ENCODE data around the gene DISP2.

The DISP2 gene

GRCh38 chr15:40357723-40358470, at the start of gene DISP2:
Gene DISP2, plus strand, starts transcription at chr15:40358219. Its CDS starts 103 bp downstream, at chr15:40358322.
- peak; percentile 81 to 87 for DNase-seq

- no peak for DNase-seq
These were observed 48.6 kb upstream of the DISP2 start for GRCh38 chr15:40309344-40309862.

GRCh38 chr15:40310001-40310959, 47.7 kb upstream of the DISP2 start:
- peak; percentile 43 to 48 for DNase-seq

- DNase-seq, result no peak
These were observed 47.0 kb upstream of the DISP2 start for GRCh38 chr15:40310993-40311392.

GRCh38 chr15:40312370-40313158, 45.5 kb upstream of the DISP2 start:
- DNase-seq, result no peak

GRCh38 chr15:40313531-40314398, 44.3 kb upstream of the DISP2 start:
- DNase-seq, result no peak

- DNase-seq, result no peak
These were observed 43.2 kb upstream of the DISP2 start for GRCh38 chr15:40314723-40315276.

GRCh38 chr15:40316931-40317330, 41.1 kb upstream of the DISP2 start:
- no peak for DNase-seq

- DNase-seq, result no peak
These were observed 40.4 kb upstream of the DISP2 start for GRCh38 chr15:40317580-40317979.

GRCh38 chr15:40320409-40320808, 37.6 kb upstream of the DISP2 start:
- no peak for DNase-seq

GRCh38 chr15:40320931-40321371, 37.1 kb upstream of the DISP2 start:
- DNase-seq, result peak; percentile 48 to 60

GRCh38 chr15:40322531-40323238, 35.3 kb upstream of the DISP2 start:
- DNase-seq, result no peak

GRCh38 chr15:40323239-40323952, 34.6 kb upstream of the DISP2 start, which contains the start of gene INAFM2:
Gene INAFM2, plus strand, starts transcription at chr15:40323692. Its CDS starts 364 bp downstream, at chr15:40324056.
- DNase-seq, result peak; percentile 86 to 87

GRCh38 chr15:40323953-40324937, 33.8 kb upstream of the DISP2 start:
- DNase-seq, result no peak

- no peak for DNase-seq
These were observed 32.8 kb upstream of the DISP2 start for GRCh38 chr15:40325188-40325587.

GRCh38 chr15:40325700-40326099, 32.3 kb upstream of the DISP2 start:
- DNase-seq, result no peak

GRCh38 chr15:40327457-40327856, 30.6 kb upstream of the DISP2 start:
- DNase-seq, result no peak

GRCh38 chr15:40328176-40328575, 29.8 kb upstream of the DISP2 start:
- DNase-seq, result no peak

Measured in activated CD4-positive, alpha-beta T cell treated with anti-CD3 and anti-CD28 coated beads for 4 hours (primary cell).